Sigmoid colon (tissue), 7 donors: ENCODE data around the gene ENTREP1. TPM values are rescaled to one million over a fixed set of nuclear protein-coding genes. Genes with fewer than 3 reads are reported as not detected.
A peak's percentile ranks its signal among the peaks of the same experiment; 100 is the strongest.

Experiments
- DNase-seq: peaks from one replicate; pipeline ENCODE4 v3.0.0-alpha.2; 2019
- H3K27ac ChIP-seq, 4 donors: fragments of 200-600 bp; sonication (generic); one replicate each; pipeline ENCODE4 v1.5.1; 2016 to 2019; ENCODE audit warnings: mild to moderate bottlenecking in 1 of 4
- H3K27me3 ChIP-seq, 3 donors: fragments of 200-600 bp; sonication (generic); one replicate each; pipeline ENCODE4 v1.5.1; 2019; ENCODE audit warnings: mild to moderate bottlenecking in 1 of 3
- H3K36me3 ChIP-seq, 4 donors: fragments of 200-600 bp; sonication (generic); one replicate each; pipeline ENCODE4 v1.5.1; 2016 to 2019
- H3K4me1 ChIP-seq, 4 donors: fragments of 200-600 bp; sonication (generic); one replicate each; pipeline ENCODE4 v1.5.1; 2017 to 2019
- H3K4me3 ChIP-seq, 4 donors: fragments of 200-600 bp; sonication (generic); one replicate each; pipeline ENCODE4 v1.5.1; 2017 to 2019; ENCODE audit warnings: mild to moderate bottlenecking in 2 of 4, moderate library complexity in 1 of 4
- H3K9me3 ChIP-seq, 4 donors: fragments of 200-600 bp in 3 of 4; sonication (generic) in 3 of 4; one replicate each; pipeline versions ENCODE4 v1.5.1 to v1.6.1; 2013 to 2019
- EP300 ChIP-seq, 4 donors: sonication (generic); formaldehyde crosslinking; IDR thresholded peaks; one replicate each; pipeline ENCODE4 v1.6.1; 2017; ENCODE audit warnings: antibody characterized with exemption in 4 of 4
- POLR2A ChIP-seq, 2 donors: fragments of 450-650 bp; IDR thresholded peaks; one replicate each; pipeline ENCODE4 v1.6.1; 2016; ENCODE audit warnings: antibody characterized with exemption in 2 of 2, mild to moderate bottlenecking in 2 of 2, moderate library complexity in 2 of 2
- POLR2AphosphoS5 ChIP-seq, 4 donors: sonication (generic); formaldehyde crosslinking; IDR thresholded peaks; one replicate each; pipeline ENCODE4 v1.6.1; 2017; ENCODE audit warnings: antibody characterized with exemption in 4 of 4
- WGBS, 2 donors: extraction: QIAGEN DNeasy Blood & Tissue Kit; methylation state at CpG; one replicate each; pipeline ENCODE4 v1.1.7; 2013; 5-methylcytosine and 5-hydroxymethylcytosine counted together
- intact Hi-C: fragments of 100-400 bp; cut with DNase I; formaldehyde crosslinking; loops from one replicate; pipeline ENCODE4 v1.15.1; 2023
- polyA plus RNA-seq, 3 donors: library from polyadenylated mRNA; stranded (reverse); fragments of 200-250 nt; gene quantifications; one replicate each; pipeline ENCODE4 v1.2.3, GENCODE V29; 2013
- total RNA-seq, 4 donors: library from RNA; depleted of rRNA; stranded (reverse); fragments of >200 nt; gene quantifications; one replicate each; pipeline ENCODE4 v1.1.0, GENCODE V29; 2016
- TF ChIP-seq, protein P1 (sequence below), 4 experiments: fragments of 450-650 bp in 3 of 4; fragments of 200-600 bp in 1 of 4; IDR thresholded peaks; one replicate each; pipeline ENCODE4 v1.5.1; 2016 to 2019; ENCODE audit warnings: antibody characterized with exemption in 4 of 4, mild to moderate bottlenecking in 3 of 4, moderate library complexity in 2 of 4
- donor health status: healthy with polysubstance abuse.
- donor health status: Bipolar disorder and iron deficiency.
- donor health status: healthy.

Gene ENTREP1
- total and polyA plus RNA-seq, 7 donors = 1.2 to 81.9 (median 3.7) TPM; not detected in 1

DNA sequence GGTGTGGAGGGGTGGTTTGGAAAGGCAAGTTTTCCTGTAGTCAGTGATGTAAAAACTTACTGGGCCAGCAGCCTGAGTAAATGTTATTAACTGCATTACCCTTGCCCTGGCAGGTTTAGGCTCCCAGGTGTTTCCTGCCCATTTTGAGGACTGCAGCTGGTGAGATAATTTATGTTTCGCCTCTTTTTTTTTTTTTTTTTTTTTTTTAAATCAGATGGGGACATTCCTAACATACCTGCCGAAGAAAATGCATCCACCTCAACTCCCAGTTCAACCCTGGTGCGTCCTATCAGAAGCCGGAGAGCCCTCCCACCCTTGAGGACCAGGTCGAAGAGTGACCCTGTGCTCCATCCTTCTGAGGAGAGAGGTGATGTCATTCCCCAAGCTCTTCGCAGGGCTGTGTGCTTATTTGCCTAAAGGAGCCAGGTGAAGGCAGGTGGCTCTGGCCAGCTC is 60.6 kb downstream of the ENTREP1 start:
- Histone ChIP-seq H3K4me3 (no peak overlapping the region), H3K27me3 (no peaks in the 10 kb centered on the region), H3K9me3 (no peaks in the 10 kb centered on the region), H3K36me3 (peaks cover 0 to 36% (median 0%) of the 10 kb centered on the region in 4 donors), H3K27ac (no peak overlapping the region), H3K4me1 (peaks cover 0 to 10% (median 6%) of the 10 kb centered on the region in 4 donors)
- 45 to 57% methylated on average over 6 of the region's 6 CpGs for WGBS, 2 donors
- TF ChIP-seq POLR2AphosphoS5 (IDR thresholded peaks at IDR 0.05) (no peak), EP300 (IDR thresholded peaks at IDR 0.05) (no peak), POLR2A (IDR thresholded peaks at IDR 0.05) (no peak)
- TF ChIP-seq, protein P1, sequence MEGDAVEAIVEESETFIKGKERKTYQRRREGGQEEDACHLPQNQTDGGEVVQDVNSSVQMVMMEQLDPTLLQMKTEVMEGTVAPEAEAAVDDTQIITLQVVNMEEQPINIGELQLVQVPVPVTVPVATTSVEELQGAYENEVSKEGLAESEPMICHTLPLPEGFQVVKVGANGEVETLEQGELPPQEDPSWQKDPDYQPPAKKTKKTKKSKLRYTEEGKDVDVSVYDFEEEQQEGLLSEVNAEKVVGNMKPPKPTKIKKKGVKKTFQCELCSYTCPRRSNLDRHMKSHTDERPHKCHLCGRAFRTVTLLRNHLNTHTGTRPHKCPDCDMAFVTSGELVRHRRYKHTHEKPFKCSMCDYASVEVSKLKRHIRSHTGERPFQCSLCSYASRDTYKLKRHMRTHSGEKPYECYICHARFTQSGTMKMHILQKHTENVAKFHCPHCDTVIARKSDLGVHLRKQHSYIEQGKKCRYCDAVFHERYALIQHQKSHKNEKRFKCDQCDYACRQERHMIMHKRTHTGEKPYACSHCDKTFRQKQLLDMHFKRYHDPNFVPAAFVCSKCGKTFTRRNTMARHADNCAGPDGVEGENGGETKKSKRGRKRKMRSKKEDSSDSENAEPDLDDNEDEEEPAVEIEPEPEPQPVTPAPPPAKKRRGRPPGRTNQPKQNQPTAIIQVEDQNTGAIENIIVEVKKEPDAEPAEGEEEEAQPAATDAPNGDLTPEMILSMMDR (IDR thresholded peaks at IDR 0.05) = no peak
- no peak for DNase-seq
- intact Hi-C loops = no loop called here

DNA sequence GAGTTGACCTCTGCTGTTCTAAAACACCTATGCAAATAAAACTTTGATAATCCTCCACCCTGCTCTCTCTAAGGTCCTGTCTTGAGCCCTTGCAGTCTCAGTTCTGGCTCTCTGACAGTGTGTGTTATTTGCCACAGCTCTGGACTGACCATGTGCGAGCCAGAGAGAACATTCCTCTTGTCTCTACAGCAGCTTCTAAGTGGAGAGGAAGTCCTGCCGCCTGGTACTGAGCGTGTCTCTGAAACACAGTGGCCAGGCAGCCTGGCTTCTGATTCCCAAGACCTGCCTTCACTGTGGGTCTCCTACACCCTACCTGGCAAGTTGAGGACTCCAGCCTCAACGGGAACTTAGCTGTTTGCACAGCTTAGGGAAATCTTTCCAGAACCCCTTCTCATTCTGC is 61.6 kb downstream of the ENTREP1 start:
- Histone ChIP-seq H3K27ac (no peak overlapping the region), H3K36me3 (peaks cover 0 to 36% (median 0%) of the 10 kb centered on the region in 4 donors), H3K4me1 (peaks cover 0 to 12% (median 5%) of the 10 kb centered on the region in 4 donors), H3K27me3 (no peaks in the 10 kb centered on the region), H3K4me3 (no peak overlapping the region), H3K9me3 (no peaks in the 10 kb centered on the region)
- WGBS, 2 donors = 73 to 86% methylated on average over 4 of the region's 4 CpGs
- TF ChIP-seq, protein P1 (IDR thresholded peaks at IDR 0.05) = no peak
- TF ChIP-seq POLR2A (IDR thresholded peaks at IDR 0.05) = no peak
- TF ChIP-seq POLR2AphosphoS5 (IDR thresholded peaks at IDR 0.05) = no peak
- TF ChIP-seq EP300 (IDR thresholded peaks at IDR 0.05) = no peak
- DNase-seq = no peak
- intact Hi-C loops = no loop called here

DNA sequence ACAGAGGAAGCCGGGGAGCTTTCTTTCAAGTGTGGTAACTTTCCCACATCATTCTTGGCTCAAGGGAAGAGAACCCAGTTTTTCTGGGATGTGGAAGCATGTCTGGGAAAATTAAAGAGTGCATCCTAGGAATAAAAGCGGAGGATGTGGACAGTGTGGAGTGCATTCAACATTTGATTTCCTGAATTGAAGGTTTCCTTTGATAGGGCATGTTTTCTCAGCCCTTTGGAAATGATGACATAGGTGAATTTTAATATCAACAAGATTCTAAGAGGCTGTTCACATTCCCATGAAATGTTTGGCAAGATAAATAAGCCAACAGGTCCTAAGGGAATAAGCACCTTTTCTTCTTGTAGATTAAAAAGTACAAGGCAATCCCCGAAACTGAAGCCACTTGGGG is 63.6 kb downstream of the ENTREP1 start:
- Histone ChIP-seq H3K9me3 (no peaks in the 10 kb centered on the region), H3K36me3 (peaks cover 0 to 36% (median 0%) of the 10 kb centered on the region in 4 donors), H3K27ac (no peak overlapping the region), H3K4me3 (no peak overlapping the region), H3K27me3 (no peaks in the 10 kb centered on the region), H3K4me1 (peaks cover 0 to 20% (median 16%) of the 10 kb centered on the region in 4 donors)
- intact Hi-C loops = no loop called here
- no peak for DNase-seq
- 89 to 92% methylated on average over 3 of the region's 3 CpGs for WGBS, 2 donors
- no peak for TF ChIP-seq EP300 (IDR thresholded peaks at IDR 0.05)

DNA sequence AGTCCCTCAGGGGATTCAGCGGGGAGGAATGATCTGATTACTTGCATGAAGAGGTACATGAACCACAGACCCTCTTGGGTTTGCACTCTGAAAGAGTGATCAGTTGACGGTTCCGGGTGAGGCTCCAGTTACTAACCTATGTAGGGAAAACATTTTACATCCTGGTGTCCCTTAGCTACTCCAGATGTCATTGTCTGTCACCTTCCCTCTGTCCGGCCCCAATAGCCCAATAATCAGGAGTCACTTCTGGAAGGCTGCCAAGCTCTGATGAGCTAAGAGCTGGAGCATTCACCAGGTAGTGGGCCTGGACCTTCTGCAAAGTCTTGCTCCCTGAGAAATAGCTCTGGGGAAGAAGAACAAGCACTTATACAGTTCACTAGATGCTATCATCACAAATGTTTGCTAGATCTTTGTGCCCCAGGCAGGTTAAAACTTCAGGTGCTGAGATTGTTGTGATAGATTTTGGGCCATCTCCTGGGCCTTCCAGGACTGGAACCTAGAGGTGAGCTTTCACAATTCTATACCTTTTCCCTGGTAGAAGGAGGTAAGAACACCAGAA is 64.5 kb downstream of the ENTREP1 start:
- no peak overlapping the region for H3K4me3 ChIP-seq
- intact Hi-C loops = no loop called here
- no peaks in the 10 kb centered on the region for H3K9me3 ChIP-seq
- H3K27ac ChIP-seq = no peak overlapping the region
- peaks cover 0 to 31% (median 0%) of the 10 kb centered on the region in 4 donors for H3K36me3 ChIP-seq
- no peak for DNase-seq
- 78 to 90% methylated on average over 4 of the region's 4 CpGs for WGBS, 2 donors
- no peaks in the 10 kb centered on the region for H3K27me3 ChIP-seq
- TF ChIP-seq EP300 (IDR thresholded peaks at IDR 0.05) (no peak), POLR2AphosphoS5 (IDR thresholded peaks at IDR 0.05) (no peak), POLR2A (IDR thresholded peaks at IDR 0.05) (no peak)
- TF ChIP-seq, protein P1 (IDR thresholded peaks at IDR 0.05) = no peak
- peaks cover 0 to 20% (median 16%) of the 10 kb centered on the region in 4 donors for H3K4me1 ChIP-seq

DNA sequence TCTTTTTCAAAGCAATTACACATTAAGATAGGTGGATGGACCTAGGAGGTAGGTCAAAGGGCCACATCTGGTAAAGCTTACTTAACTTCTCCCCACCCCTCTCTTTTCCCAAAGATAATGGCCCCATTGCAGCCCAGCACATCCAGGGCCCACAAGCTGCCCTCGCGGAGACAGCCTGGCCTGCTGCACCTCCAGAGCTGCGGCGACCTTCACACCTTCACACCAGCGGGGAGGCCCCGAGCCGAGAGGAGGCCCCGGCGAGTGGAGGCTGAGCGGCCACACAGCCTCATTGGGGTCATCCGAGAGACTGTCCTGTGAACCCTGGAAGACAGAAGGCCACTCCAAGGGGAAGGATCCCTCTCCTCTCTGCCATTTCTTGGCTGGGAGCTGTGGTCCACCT is 66.5 kb downstream of the ENTREP1 start:
- no peak for TF ChIP-seq EP300 (IDR thresholded peaks at IDR 0.05)
- no peak for TF ChIP-seq POLR2A (IDR thresholded peaks at IDR 0.05)
- TF ChIP-seq POLR2AphosphoS5 (IDR thresholded peaks at IDR 0.05) = no peak
- TF ChIP-seq, protein P1 (IDR thresholded peaks at IDR 0.05) = no peak
- Histone ChIP-seq H3K9me3 (no peaks in the 10 kb centered on the region), H3K4me1 (peaks cover 0 to 20% (median 16%) of the 10 kb centered on the region in 4 donors), H3K27ac (peak overlapping the region in 2 of 4 donors; percentile 28 to 63), H3K27me3 (no peaks in the 10 kb centered on the region), H3K4me3 (no peak overlapping the region), H3K36me3 (peaks cover 0 to 22% (median 0%) of the 10 kb centered on the region in 4 donors)
- 93 to 98% methylated on average over 11 of the region's 11 CpGs for whole genome bisulfite sequencing, 2 donors
- intact Hi-C loops = loop anchor here (10.0 kb wide), 1 partner anchor 57 kb away; no protein-coding TSS in a partner anchor
- DNase-seq = no peak
